GM23338 (cell line): ENCODE measurements around the gene PHACTR2.

Source experiments
- CREB1 ChIP-seq: fragments of 250-450 bp; sonication (Bioruptor Pico); IDR thresholded peaks from 2 replicates; pipeline ENCODE4 v1.5.0; 2020; ENCODE audit warnings: low read depth, mild to moderate bottlenecking, moderate library complexity
- ETS1 ChIP-seq: IDR thresholded peaks from 2 replicates; pipeline ENCODE4 v1.6.1; 2016; ENCODE audit warnings: antibody characterized with exemption
- EZH2 ChIP-seq: fragments of 200-600 bp; sonication (generic); IDR thresholded peaks from one replicate; pipeline ENCODE4 v1.8.0; 2017; ENCODE audit warnings: antibody characterized with exemption, mild to moderate bottlenecking, low read depth; ENCODE audit not compliant: unreplicated experiment
- EZH2phosphoT487 ChIP-seq: fragments of 200-600 bp; sonication (generic); IDR thresholded peaks from one replicate; pipeline ENCODE4 v1.8.1; 2018; ENCODE audit warnings: antibody characterized with exemption; ENCODE audit not compliant: unreplicated experiment
- JUNB ChIP-seq: IDR thresholded peaks from one replicate; pipeline ENCODE4 v1.6.1; 2016; ENCODE audit warnings: antibody characterized with exemption; ENCODE audit not compliant: unreplicated experiment
- POLR2AphosphoS5 ChIP-seq: IDR thresholded peaks from 2 replicates; pipeline ENCODE4 v1.6.1; 2016; ENCODE audit warnings: antibody characterized with exemption, low read depth
- REST ChIP-seq: IDR thresholded peaks from one replicate; pipeline ENCODE4 v1.6.1; 2018; ENCODE audit warnings: antibody characterized with exemption; ENCODE audit not compliant: unreplicated experiment
- ZNF114 ChIP-seq: fragments of 250-450 bp; sonication (Bioruptor Pico); IDR thresholded peaks from 2 replicates; pipeline ENCODE4 v1.5.0; 2020; ENCODE audit warnings: mild to moderate bottlenecking, moderate library complexity
- TF ChIP-seq, protein P1 (sequence below), 2 experiments: fragments of 200-600 bp in 1 of 2; sonication (generic) in 1 of 2; conservative IDR thresholded peaks; 2 replicates each; pipeline versions ENCODE4 v1.5.1 to v1.6.1; 2016 to 2017; ENCODE audit warnings: antibody characterized with exemption in 2 of 2, low read depth in 2 of 2, mild to moderate bottlenecking in 2 of 2, moderate library complexity in 1 of 2

DNA sequence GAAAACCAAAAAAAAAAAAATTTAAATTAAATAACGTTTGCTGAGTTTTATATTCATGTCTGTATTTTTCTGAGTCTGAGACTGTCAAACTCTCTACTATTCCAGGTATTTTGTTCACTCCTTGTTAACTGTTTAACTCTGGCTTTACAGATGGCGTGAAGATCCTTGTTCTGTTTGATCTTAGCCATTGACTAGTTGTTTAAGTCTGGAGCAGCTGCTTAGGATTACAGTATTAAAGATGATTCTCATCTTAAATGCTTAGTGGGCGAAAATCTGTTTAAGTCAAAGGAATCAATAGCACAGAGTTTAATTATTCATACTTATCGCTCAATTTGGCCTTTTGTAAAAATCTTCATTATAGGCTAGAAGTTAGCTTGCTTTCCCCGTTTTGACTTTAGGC is 2.4 kb downstream of the PHACTR2 start:
- no peak for TF ChIP-seq POLR2AphosphoS5
- TF ChIP-seq, protein P1, sequence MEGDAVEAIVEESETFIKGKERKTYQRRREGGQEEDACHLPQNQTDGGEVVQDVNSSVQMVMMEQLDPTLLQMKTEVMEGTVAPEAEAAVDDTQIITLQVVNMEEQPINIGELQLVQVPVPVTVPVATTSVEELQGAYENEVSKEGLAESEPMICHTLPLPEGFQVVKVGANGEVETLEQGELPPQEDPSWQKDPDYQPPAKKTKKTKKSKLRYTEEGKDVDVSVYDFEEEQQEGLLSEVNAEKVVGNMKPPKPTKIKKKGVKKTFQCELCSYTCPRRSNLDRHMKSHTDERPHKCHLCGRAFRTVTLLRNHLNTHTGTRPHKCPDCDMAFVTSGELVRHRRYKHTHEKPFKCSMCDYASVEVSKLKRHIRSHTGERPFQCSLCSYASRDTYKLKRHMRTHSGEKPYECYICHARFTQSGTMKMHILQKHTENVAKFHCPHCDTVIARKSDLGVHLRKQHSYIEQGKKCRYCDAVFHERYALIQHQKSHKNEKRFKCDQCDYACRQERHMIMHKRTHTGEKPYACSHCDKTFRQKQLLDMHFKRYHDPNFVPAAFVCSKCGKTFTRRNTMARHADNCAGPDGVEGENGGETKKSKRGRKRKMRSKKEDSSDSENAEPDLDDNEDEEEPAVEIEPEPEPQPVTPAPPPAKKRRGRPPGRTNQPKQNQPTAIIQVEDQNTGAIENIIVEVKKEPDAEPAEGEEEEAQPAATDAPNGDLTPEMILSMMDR (conservative IDR thresholded peaks at IDR 0.05; ENCODE audit: low read depth in 2 of 2) = no peak
- no peak for TF ChIP-seq CREB1 (CRISPR knock-in tag)
- no peak for TF ChIP-seq EZH2
- TF ChIP-seq EZH2phosphoT487 = no peak
- TF ChIP-seq JUNB = no peak
- TF ChIP-seq ETS1 = no peak
- TF ChIP-seq ZNF114 = no peak
- TF ChIP-seq REST = no peak
